B cell (primary cell): ENCODE results near the gene TIGD1. TPM values are rescaled to one million over a fixed set of nuclear protein-coding genes. Genes with fewer than 3 reads are reported as not detected.

Source experiments
- ATAC-seq: fragments of 200-7000 bp; cut with Tn5 transposase; one replicate; pipeline ENCODE4 v1.10.0; 2021; ENCODE audit warnings: low read depth, mild to moderate bottlenecking, moderate number of reproducible peaks, moderate library complexity
- CTCF ChIA-PET: fragments of 350-600 bp; sonication (Branson Sonifier 250); formaldehyde crosslinking; loops from one replicate; lab custom pipeline; 2021; ENCODE audit warnings: antibody characterized with exemption, inconsistent platforms; lab: Charles Lee
- POLR2A ChIA-PET: fragments of 350-600 bp; sonication (Branson Sonifier 250); formaldehyde crosslinking; loops from one replicate; lab custom pipeline; 2021; ENCODE audit warnings: antibody characterized with exemption; lab: Charles Lee
- DNase-seq: peaks from one replicate; pipeline ENCODE4 v3.0.0; 2013
- H2AFZ ChIP-seq: 2 replicates; pipeline ENCODE4 v1.6.1; 2012; ENCODE audit warnings: mild to moderate bottlenecking, low read depth, low read length; ENCODE audit not compliant: insufficient read depth, poor library complexity, severe bottlenecking
- H3K27ac ChIP-seq, 2 donors: 1 replicate in 1 of 2; 2 replicates in 1 of 2; pipeline ENCODE4 v1.5.1; 2012 to 2013; ENCODE audit warnings: low read length in 2 of 2, mild to moderate bottlenecking in 2 of 2, moderate library complexity in 1 of 2
- H3K27me3 ChIP-seq, 4 experiments: fragments of 200-600 bp in 1 of 4; sonication (generic) in 1 of 4; replicated peaks in 1 of 4; 1 replicate in 2 of 4; 2 replicates in 2 of 4; pipeline versions ENCODE4 v1.6.1 to v1.7.0; 2013 to 2016; ENCODE audit warnings: low read length in 3 of 4, mild to moderate bottlenecking in 2 of 4, mixed read lengths in 1 of 4, moderate library complexity in 1 of 4; ENCODE audit not compliant: insufficient read depth in 4 of 4, control insufficient read depth in 3 of 4; ENCODE audit errors: control extremely low read depth in 1 of 4
- H3K36me3 ChIP-seq, 2 experiments: replicated peaks in 1 of 2; 1 replicate in 1 of 2; 2 replicates in 1 of 2; pipeline versions ENCODE4 v1.6.1 to v1.7.1; 2013; ENCODE audit warnings: low read length in 1 of 2; ENCODE audit not compliant: insufficient read depth in 2 of 2, control insufficient read depth in 1 of 2; ENCODE audit errors: control extremely low read depth in 1 of 2, extremely low read depth in 1 of 2
- H3K4me1 ChIP-seq, 2 donors: fragments of 200-600 bp in 1 of 2; sonication (generic) in 1 of 2; 1 replicate in 1 of 2; 2 replicates in 1 of 2; pipeline versions ENCODE4 v1.5.1 to v1.6.1; 2013 to 2017; ENCODE audit warnings: low read length in 2 of 2; ENCODE audit not compliant: control insufficient read depth in 2 of 2, insufficient read depth in 2 of 2
- H3K4me2 ChIP-seq: replicated peaks from 2 replicates; pipeline ENCODE3; 2012; ENCODE audit warnings: mild to moderate bottlenecking, low read depth, low read length; ENCODE audit not compliant: poor library complexity, severe bottlenecking
- H3K4me3 ChIP-seq, 5 experiments: fragments of 200-600 bp in 1 of 5; sonication (generic) in 1 of 5; 1 replicate in 3 of 5; 2 replicates in 2 of 5; pipeline versions ENCODE4 v1.5.1 to v1.7.0; 2011 to 2016; ENCODE audit warnings: low read length in 4 of 5, mild to moderate bottlenecking in 4 of 5, low read depth in 2 of 5, control low read depth in 1 of 5, moderate library complexity in 1 of 5; ENCODE audit not compliant: insufficient read depth in 1 of 5; ENCODE audit errors: control extremely low read depth in 1 of 5, extremely low read depth in 1 of 5
- H3K79me2 ChIP-seq: fragments of 200-600 bp; sonication (generic); one replicate; pipeline ENCODE4 v1.6.0; 2016; ENCODE audit warnings: low read length; ENCODE audit not compliant: control insufficient read depth, insufficient read depth
- H3K9ac ChIP-seq: fragments of 200-600 bp; sonication (generic); 2 replicates; pipeline ENCODE4 v1.6.1; 2017; ENCODE audit warnings: mild to moderate bottlenecking, low read length, moderate library complexity
- H3K9me3 ChIP-seq, 3 donors: one replicate each; pipeline versions ENCODE4 v1.6.1 to v1.7.1; 2013; ENCODE audit warnings: low read length in 2 of 3; ENCODE audit not compliant: control insufficient read depth in 2 of 3, insufficient read depth in 1 of 3; ENCODE audit errors: control extremely low read depth in 1 of 3
- H4K20me1 ChIP-seq: 2 replicates; pipeline ENCODE4 v1.6.0; 2012; ENCODE audit warnings: mild to moderate bottlenecking, low read length; ENCODE audit not compliant: insufficient read depth, control insufficient read depth, poor library complexity, severe bottlenecking
- H3K27ac Mint-ChIP-seq: one replicate; pipeline ENCODE4 v1.8.0; 2021; ENCODE audit warnings: mixed read lengths
- H3K27me3 Mint-ChIP-seq: one replicate; pipeline ENCODE4 v1.8.0; 2021; ENCODE audit warnings: mixed read lengths
- H3K4me1 Mint-ChIP-seq: one replicate; pipeline ENCODE4 v1.8.0; 2021; ENCODE audit warnings: mixed read lengths
- H3K4me3 Mint-ChIP-seq: one replicate; pipeline ENCODE4 v1.8.0; 2021; ENCODE audit warnings: mixed read lengths
- H3K9me3 Mint-ChIP-seq: one replicate; pipeline ENCODE4 v1.8.0; 2022; ENCODE audit warnings: mixed read lengths; ENCODE audit not compliant: insufficient read depth
- EZH2 ChIP-seq: IDR thresholded peaks from 2 replicates; pipeline ENCODE4 v1.6.1; 2012; ENCODE audit warnings: borderline replicate concordance, low read depth, mild to moderate bottlenecking, moderate library complexity, low read length; ENCODE audit not compliant: insufficient read depth, poor library complexity, severe bottlenecking
- WGBS: methylation state at CpG from one replicate; pipeline ENCODE4 v1.1.5; 2013; ENCODE audit warnings: missing lambda C conversion rate; ENCODE audit not compliant: insufficient coverage; 5-methylcytosine and 5-hydroxymethylcytosine counted together
- intact Hi-C: fragments of 100-400 bp; cut with micrococcal nuclease; formaldehyde crosslinking; loops from one replicate; pipeline ENCODE4 v1.10.0; 2022
- polyA plus RNA-seq: library from polyadenylated mRNA; depleted of rRNA; stranded (reverse); fragments of >200 nt; gene quantifications from 2 replicates; pipeline ENCODE4 v1.2.3, GENCODE V29; 2012
- total RNA-seq, 2 donors: library from RNA; stranded (reverse); fragments of 120-200 nt in 1 of 2; gene quantifications; 1 replicate in 1 of 2; 2 replicates in 1 of 2; pipeline versions ENCODE4 v1.2.3 to v1.2.4, GENCODE V29; 2013 to 2022
- TF ChIP-seq, protein P1 (sequence below): fragments of 200-600 bp; IDR thresholded peaks from one replicate; pipeline ENCODE4 v1.8.0; 2022; ENCODE audit warnings: antibody characterized with exemption, mild to moderate bottlenecking

The TIGD1 gene
- total and polyA plus RNA-seq, 2 donors (not counting 1 experiment from before 2014, with no cell fraction given), result 7.6 to 13.6 TPM

DNA sequence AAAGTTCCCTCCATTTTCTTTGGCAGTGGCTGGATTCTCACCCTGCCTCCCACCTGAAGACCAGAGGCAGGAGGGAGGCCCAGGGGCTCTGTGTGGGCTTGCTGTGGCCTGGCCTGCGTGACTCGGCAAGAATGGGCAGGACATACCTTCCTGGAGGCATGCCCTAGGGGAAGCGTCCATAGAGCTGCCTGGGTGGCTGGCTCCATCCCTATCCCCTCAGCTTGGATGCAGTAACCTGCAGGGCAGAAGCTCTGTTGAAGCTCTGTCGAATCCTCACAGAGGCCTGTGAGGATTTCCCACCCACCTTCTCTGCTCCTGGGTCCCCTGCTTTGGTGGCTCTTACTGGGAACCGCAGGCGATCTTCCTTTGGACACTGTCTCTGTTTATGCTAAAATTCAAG, 31.5 kb downstream of the TIGD1 start:
- POLR2A ChIA-PET, result no interaction called here
- Histone ChIP-seq H3K9me3 (peaks cover 0 to 12% (median 0%) of the 10 kb centered on the region in 3 donors), H3K27me3 (peaks cover 0 to 32% (median 14%) of the 10 kb centered on the region in 4 experiments), H3K79me2 (no peaks in the 10 kb centered on the region), H2AFZ (no peak overlapping the region), H3K36me3 (no peaks in the 10 kb centered on the region), H3K4me3 (no peak overlapping the region), H3K27ac (no peak overlapping the region), H3K4me2 (no peak overlapping the region), H3K4me1 (peaks cover 22 to 24% of the 10 kb centered on the region in 2 donors), H3K9ac (no peak overlapping the region), H4K20me1 (no peaks in the 10 kb centered on the region)
- intact Hi-C loops, result no loop called here
- WGBS, result 70% methylated on average over 5 of the region's 6 CpGs
- H3K4me3 Mint-ChIP-seq, result no peak overlapping the region
- CTCF ChIA-PET, result interaction anchor here (1.1 kb wide), 1 partner anchor 15 kb away, joined by 3 read pairs; no protein-coding TSS in a partner anchor
- H3K27ac Mint-ChIP-seq, result no peak overlapping the region
- DNase-seq (no peak), ATAC-seq (no peak)
- H3K4me1 Mint-ChIP-seq, result peaks cover 12% of the 10 kb centered on the region
- no peaks in the 10 kb centered on the region for H3K9me3 Mint-ChIP-seq
- TF ChIP-seq EZH2, result no peak
- H3K27me3 Mint-ChIP-seq, result peaks cover 17% of the 10 kb centered on the region

GRCh38 chr2:232516551-232516950, 33.8 kb downstream of the TIGD1 start:
- ATAC-seq (no peak), DNase-seq (no peak)
- no peak overlapping the region for H3K4me2 ChIP-seq
- POLR2A ChIA-PET, result no interaction called here
- no peaks in the 10 kb centered on the region for H4K20me1 ChIP-seq
- H3K79me2 ChIP-seq, result no peaks in the 10 kb centered on the region
- H2AFZ ChIP-seq, result no peak overlapping the region
- H3K4me3 ChIP-seq, result no peak overlapping the region
- H3K27ac ChIP-seq, result no peak overlapping the region
- no peak for TF ChIP-seq EZH2
- TF ChIP-seq, protein P1, sequence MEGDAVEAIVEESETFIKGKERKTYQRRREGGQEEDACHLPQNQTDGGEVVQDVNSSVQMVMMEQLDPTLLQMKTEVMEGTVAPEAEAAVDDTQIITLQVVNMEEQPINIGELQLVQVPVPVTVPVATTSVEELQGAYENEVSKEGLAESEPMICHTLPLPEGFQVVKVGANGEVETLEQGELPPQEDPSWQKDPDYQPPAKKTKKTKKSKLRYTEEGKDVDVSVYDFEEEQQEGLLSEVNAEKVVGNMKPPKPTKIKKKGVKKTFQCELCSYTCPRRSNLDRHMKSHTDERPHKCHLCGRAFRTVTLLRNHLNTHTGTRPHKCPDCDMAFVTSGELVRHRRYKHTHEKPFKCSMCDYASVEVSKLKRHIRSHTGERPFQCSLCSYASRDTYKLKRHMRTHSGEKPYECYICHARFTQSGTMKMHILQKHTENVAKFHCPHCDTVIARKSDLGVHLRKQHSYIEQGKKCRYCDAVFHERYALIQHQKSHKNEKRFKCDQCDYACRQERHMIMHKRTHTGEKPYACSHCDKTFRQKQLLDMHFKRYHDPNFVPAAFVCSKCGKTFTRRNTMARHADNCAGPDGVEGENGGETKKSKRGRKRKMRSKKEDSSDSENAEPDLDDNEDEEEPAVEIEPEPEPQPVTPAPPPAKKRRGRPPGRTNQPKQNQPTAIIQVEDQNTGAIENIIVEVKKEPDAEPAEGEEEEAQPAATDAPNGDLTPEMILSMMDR, result no peak
- H3K27ac Mint-ChIP-seq, result peak overlapping the region; percentile 24
- intact Hi-C loops, result no loop called here
- H3K4me1 Mint-ChIP-seq, result peaks cover 2% of the 10 kb centered on the region
- H3K4me3 Mint-ChIP-seq, result no peak overlapping the region
- peaks cover 21% of the 10 kb centered on the region for H3K27me3 Mint-ChIP-seq
- H3K9me3 Mint-ChIP-seq, result no peaks in the 10 kb centered on the region
- no peaks in the 10 kb centered on the region for H3K36me3 ChIP-seq
- H3K27me3 ChIP-seq, result peaks cover 0 to 12% (median 4%) of the 10 kb centered on the region in 4 experiments
- H3K9me3 ChIP-seq, result peaks cover 0 to 3% (median 0%) of the 10 kb centered on the region in 3 donors
- peaks cover 2% of the 10 kb centered on the region in 2 donors for H3K4me1 ChIP-seq
- 100% methylated on average over 1 of the region's 3 CpGs for WGBS
- H3K9ac ChIP-seq, result no peak overlapping the region
- CTCF ChIA-PET, result no interaction called here
